22Rv1 (cell line): ENCODE results near the gene HCFC1.

ENCODE experiments used
- H3K27ac ChIP-seq: fragments of 450-650 bp; 2 replicates; pipeline ENCODE4 v1.5.1; 2017
- CTCF ChIP-seq: fragments of 450-650 bp; IDR thresholded peaks from 2 replicates; pipeline ENCODE4 v1.5.1; 2017; ENCODE audit warnings: mild to moderate bottlenecking
- ZFX ChIP-seq: fragments of 450-650 bp; IDR thresholded peaks from 2 replicates; pipeline ENCODE4 v1.6.1; 2017; ENCODE audit warnings: antibody characterized with exemption, borderline replicate concordance

The HCFC1 gene

GRCh38 chrX:154012336-154012991 lies 40.8 kb upstream of the HCFC1 start:
- TF ChIP-seq CTCF (no peak), ZFX (no peak)
- no peak overlapping the region for H3K27ac ChIP-seq

- no peak for TF ChIP-seq CTCF
- no peak for TF ChIP-seq ZFX
These were observed 40.0 kb upstream of the HCFC1 start for GRCh38 chrX:154011376-154012335.

GRCh38 chrX:154010330-154011087 lies 38.9 kb upstream of the HCFC1 start:
- no peak overlapping the region for H3K27ac ChIP-seq
- TF ChIP-seq ZFX (no peak), CTCF (no peak)

More at GRCh38 chrX:154011376-154012335, 40.0 kb upstream of the HCFC1 start:
- no peak overlapping the region for H3K27ac ChIP-seq

GRCh38 chrX:154008521-154008920 lies 36.9 kb upstream of the HCFC1 start:
- TF ChIP-seq ZFX (no peak), CTCF (no peak)

GRCh38 chrX:154006947-154007346 lies 35.3 kb upstream of the HCFC1 start:
- TF ChIP-seq ZFX (no peak), CTCF (no peak)
- H3K27ac ChIP-seq, result no peak overlapping the region

More at GRCh38 chrX:154008521-154008920, 36.9 kb upstream of the HCFC1 start:
- no peak overlapping the region for H3K27ac ChIP-seq

GRCh38 chrX:154004315-154004714 lies 32.7 kb upstream of the HCFC1 start:
- TF ChIP-seq CTCF, result no peak
- TF ChIP-seq ZFX, result no peak
- no peak overlapping the region for H3K27ac ChIP-seq
